Astrocyte (in vitro differentiated cells and primary cell): Measurements from ENCODE around the gene DLD. TPM values are rescaled to one million over a fixed set of nuclear protein-coding genes. Genes with fewer than 3 reads are reported as not detected.

Experiments used
- DNase-seq: peaks from one replicate; pipeline ENCODE4 v3.0.0-alpha.2; 2010; ENCODE audit warnings: low read depth
- FAIRE-seq: peaks from 2 replicates; lab custom pipeline; 2011; peaks lifted over from hg19 to GRCh38; lab: Jason Lieb, UNC
- H2AFZ ChIP-seq: 2 replicates; pipeline ENCODE4 v1.6.0; 2012; ENCODE audit warnings: low read depth, low read length, inconsistent platforms
- H3K27ac ChIP-seq: 2 replicates; pipeline ENCODE4 v1.5.1; 2011; ENCODE audit warnings: low read depth, low read length, inconsistent platforms
- H3K27me3 ChIP-seq: 2 replicates; pipeline ENCODE4 v1.6.0; 2011; ENCODE audit warnings: low read length, inconsistent platforms; ENCODE audit not compliant: insufficient read depth
- H3K36me3 ChIP-seq: 2 replicates; pipeline ENCODE4 v1.5.1; 2011; ENCODE audit warnings: low read length, inconsistent platforms; ENCODE audit not compliant: insufficient read depth
- H3K4me1 ChIP-seq: 2 replicates; pipeline ENCODE4 v1.5.1; 2011; ENCODE audit warnings: low read length, inconsistent platforms; ENCODE audit not compliant: insufficient read depth
- H3K4me2 ChIP-seq: 2 replicates; pipeline ENCODE4 v1.6.0; 2012; ENCODE audit warnings: low read length, inconsistent platforms
- H3K4me3 ChIP-seq: 2 replicates; pipeline ENCODE4 v1.5.1; 2011; ENCODE audit warnings: low read depth, mild to moderate bottlenecking, low read length, inconsistent platforms; ENCODE audit not compliant: insufficient read depth
- H3K79me2 ChIP-seq: 2 replicates; pipeline ENCODE4 v1.6.0; 2012; ENCODE audit warnings: mild to moderate bottlenecking, low read length, inconsistent platforms; ENCODE audit not compliant: insufficient read depth
- H3K9ac ChIP-seq: 2 replicates; pipeline ENCODE4 v1.6.0; 2012; ENCODE audit warnings: mild to moderate bottlenecking, low read length, inconsistent platforms
- H3K9me3 ChIP-seq: 2 replicates; pipeline ENCODE4 v1.5.1; 2012; ENCODE audit warnings: low read depth, mild to moderate bottlenecking, low read length, inconsistent platforms; ENCODE audit not compliant: insufficient read depth
- H4K20me1 ChIP-seq: 2 replicates; pipeline ENCODE4 v1.6.0; 2012; ENCODE audit warnings: low read length, inconsistent platforms; ENCODE audit not compliant: insufficient read depth
- H3K27ac Mint-ChIP-seq: one replicate; pipeline ENCODE4 v1.8.0; 2021; ENCODE audit warnings: mild to moderate bottlenecking, mixed read lengths; ENCODE audit not compliant: unreplicated experiment
- H3K27me3 Mint-ChIP-seq: one replicate; pipeline ENCODE4 v1.8.0; 2021; ENCODE audit warnings: low read depth, mixed read lengths; ENCODE audit not compliant: unreplicated experiment
- H3K36me3 Mint-ChIP-seq: one replicate; pipeline ENCODE4 v1.8.0; 2021; ENCODE audit warnings: low read depth, mixed read lengths; ENCODE audit not compliant: unreplicated experiment
- H3K4me1 Mint-ChIP-seq: one replicate; pipeline ENCODE4 v1.8.0; 2021; ENCODE audit warnings: low read depth, mixed read lengths; ENCODE audit not compliant: unreplicated experiment
- H3K4me3 Mint-ChIP-seq: one replicate; pipeline ENCODE4 v1.8.0; 2021; ENCODE audit warnings: mild to moderate bottlenecking, moderate library complexity, mixed read lengths; ENCODE audit not compliant: unreplicated experiment
- H3K9me3 Mint-ChIP-seq: one replicate; pipeline ENCODE4 v1.8.0; 2021; ENCODE audit warnings: mild to moderate bottlenecking, mixed read lengths; ENCODE audit not compliant: unreplicated experiment
- EZH2 ChIP-seq: IDR thresholded peaks from 2 replicates; pipeline ENCODE4 v1.6.1; 2012; ENCODE audit warnings: mild to moderate bottlenecking, low read length, inconsistent platforms; ENCODE audit not compliant: insufficient read depth
- total RNA-seq: library from RNA; stranded (reverse); gene quantifications from 2 replicates; pipeline ENCODE4 v1.2.1, GENCODE V29; 2021
- TF ChIP-seq, protein P1 (sequence below): IDR thresholded peaks from 2 replicates; pipeline ENCODE4 v1.5.1; 2011; ENCODE audit warnings: low read depth, mild to moderate bottlenecking, inconsistent platforms, low read length, moderate library complexity; ENCODE audit not compliant: insufficient read depth

The DLD gene
- total RNA-seq, 1 donor from 2014 or later = 73.1 TPM

DNA sequence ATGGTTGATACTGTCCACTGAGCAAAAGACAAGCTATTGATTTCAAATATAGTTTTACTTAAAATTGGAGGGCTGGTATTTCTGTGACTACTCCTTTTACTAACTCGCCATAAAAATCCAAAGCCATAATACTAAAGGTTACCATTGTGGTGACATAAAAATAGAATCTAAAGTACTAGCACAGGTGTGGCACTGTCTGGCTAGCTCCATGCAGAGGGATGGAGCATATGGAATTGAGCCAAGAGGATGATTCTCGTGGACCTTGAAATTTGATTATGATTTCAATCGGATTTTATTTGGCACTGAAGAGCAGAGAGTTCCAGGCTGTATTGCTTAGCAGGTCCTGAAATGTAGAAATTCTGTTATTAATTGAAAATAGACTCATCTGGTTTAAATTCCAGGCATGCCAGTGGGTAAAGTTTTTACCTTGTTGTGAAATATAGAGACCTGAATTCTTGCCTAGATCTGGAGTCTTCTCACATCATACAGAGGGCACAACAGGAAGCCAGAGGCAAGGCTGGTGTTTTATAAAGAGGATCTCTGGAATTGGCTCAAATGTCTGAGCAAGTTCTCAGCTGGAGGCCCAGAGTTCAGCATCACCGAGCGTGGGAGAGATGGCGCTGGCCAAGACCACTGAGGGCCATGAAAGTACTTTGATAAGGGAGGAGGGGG, 29.9 kb upstream of the DLD start:
- H3K27ac ChIP-seq = no peak overlapping the region
- Mint-ChIP-seq H3K9me3 (peaks cover 4% of the 10 kb centered on the region), H3K4me1 (peaks cover 7% of the 10 kb centered on the region), H3K27me3 (peaks cover 13% of the 10 kb centered on the region), H3K36me3 (no peaks in the 10 kb centered on the region), H3K27ac (no peak overlapping the region), H3K4me3 (no peak overlapping the region)
- DNase-seq (peak; percentile 36), FAIRE-seq (no peak)
- H2AFZ ChIP-seq = no peak overlapping the region
- no peak overlapping the region for H3K4me3 ChIP-seq
- H3K9ac ChIP-seq = no peak overlapping the region
- H3K9me3 ChIP-seq = no peaks in the 10 kb centered on the region
- no peaks in the 10 kb centered on the region for H3K79me2 ChIP-seq
- H3K4me1 ChIP-seq = peaks cover 12% of the 10 kb centered on the region
- H4K20me1 ChIP-seq = no peaks in the 10 kb centered on the region
- H3K4me2 ChIP-seq = no peak overlapping the region
- TF ChIP-seq, protein P1, sequence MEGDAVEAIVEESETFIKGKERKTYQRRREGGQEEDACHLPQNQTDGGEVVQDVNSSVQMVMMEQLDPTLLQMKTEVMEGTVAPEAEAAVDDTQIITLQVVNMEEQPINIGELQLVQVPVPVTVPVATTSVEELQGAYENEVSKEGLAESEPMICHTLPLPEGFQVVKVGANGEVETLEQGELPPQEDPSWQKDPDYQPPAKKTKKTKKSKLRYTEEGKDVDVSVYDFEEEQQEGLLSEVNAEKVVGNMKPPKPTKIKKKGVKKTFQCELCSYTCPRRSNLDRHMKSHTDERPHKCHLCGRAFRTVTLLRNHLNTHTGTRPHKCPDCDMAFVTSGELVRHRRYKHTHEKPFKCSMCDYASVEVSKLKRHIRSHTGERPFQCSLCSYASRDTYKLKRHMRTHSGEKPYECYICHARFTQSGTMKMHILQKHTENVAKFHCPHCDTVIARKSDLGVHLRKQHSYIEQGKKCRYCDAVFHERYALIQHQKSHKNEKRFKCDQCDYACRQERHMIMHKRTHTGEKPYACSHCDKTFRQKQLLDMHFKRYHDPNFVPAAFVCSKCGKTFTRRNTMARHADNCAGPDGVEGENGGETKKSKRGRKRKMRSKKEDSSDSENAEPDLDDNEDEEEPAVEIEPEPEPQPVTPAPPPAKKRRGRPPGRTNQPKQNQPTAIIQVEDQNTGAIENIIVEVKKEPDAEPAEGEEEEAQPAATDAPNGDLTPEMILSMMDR = no peak
- no peak for TF ChIP-seq EZH2
- no peaks in the 10 kb centered on the region for H3K36me3 ChIP-seq
- H3K27me3 ChIP-seq = no peaks in the 10 kb centered on the region

- H3K27ac ChIP-seq = no peak overlapping the region
- Mint-ChIP-seq H3K27ac (no peak overlapping the region), H3K27me3 (peaks cover 2% of the 10 kb centered on the region), H3K4me1 (no peaks in the 10 kb centered on the region), H3K9me3 (no peaks in the 10 kb centered on the region), H3K36me3 (no peaks in the 10 kb centered on the region), H3K4me3 (no peak overlapping the region)
- FAIRE-seq = no peak
- no peaks in the 10 kb centered on the region for H3K4me1 ChIP-seq
- no peaks in the 10 kb centered on the region for H3K9me3 ChIP-seq
- H3K27me3 ChIP-seq = peaks cover 3% of the 10 kb centered on the region
- no peak overlapping the region for H2AFZ ChIP-seq
- no peak overlapping the region for H3K9ac ChIP-seq
- TF ChIP-seq EZH2 = no peak
- TF ChIP-seq, protein P1 = no peak
- no peak for DNase-seq
- H3K36me3 ChIP-seq = no peaks in the 10 kb centered on the region
- no peak overlapping the region for H3K4me2 ChIP-seq
- H3K79me2 ChIP-seq = no peaks in the 10 kb centered on the region
- no peaks in the 10 kb centered on the region for H4K20me1 ChIP-seq
- no peak overlapping the region for H3K4me3 ChIP-seq
Observed at GRCh38 chr7:107865956-107866775, 24.8 kb upstream of the DLD start.
